HK-2 (cell line): ENCODE results near the gene GAL3ST3.

Experiments used
- DNase-seq: peaks from one replicate; pipeline ENCODE4 v3.0.0-alpha.2; 2018; ENCODE audit not compliant: unreplicated experiment

GAL3ST3 gene

GRCh38 chr11:66069715-66070603 is 21.0 kb upstream of the GAL3ST3 start, which contains the start of gene PACS1:
Gene PACS1, plus strand, starts transcription at chr11:66070272. Its CDS starts 215 bp downstream, at chr11:66070487.
- peak; percentile 53 for DNase-seq

- no peak for DNase-seq
Observed at GRCh38 chr11:66068923-66069714, 20.2 kb upstream of the GAL3ST3 start.

- DNase-seq: peak; percentile 58
Observed at GRCh38 chr11:66068154-66068821, 19.3 kb upstream of the GAL3ST3 start.

- DNase-seq: no peak
Observed at GRCh38 chr11:66067640-66068039, 18.7 kb upstream of the GAL3ST3 start.

GRCh38 chr11:66066751-66067150 is 17.8 kb upstream of the GAL3ST3 start:
- no peak for DNase-seq

- DNase-seq: no peak
Observed at GRCh38 chr11:66064571-66064970, 15.6 kb upstream of the GAL3ST3 start.

GRCh38 chr11:66063900-66064299 is 14.9 kb upstream of the GAL3ST3 start:
- no peak for DNase-seq

- DNase-seq: no peak
Observed at GRCh38 chr11:66062408-66062807, 13.4 kb upstream of the GAL3ST3 start.

GRCh38 chr11:66061268-66061667 is 12.3 kb upstream of the GAL3ST3 start:
- no peak for DNase-seq

- no peak for DNase-seq
Observed at GRCh38 chr11:66059966-66060680, 11.2 kb upstream of the GAL3ST3 start.

GRCh38 chr11:66056501-66056900 is 7.5 kb upstream of the GAL3ST3 start:
- no peak for DNase-seq

- no peak for DNase-seq
Observed at GRCh38 chr11:66055021-66055420, 6.1 kb upstream of the GAL3ST3 start.

- DNase-seq: no peak
Observed at GRCh38 chr11:66052664-66052982, 3.7 kb upstream of the GAL3ST3 start.

GRCh38 chr11:66051766-66052663 is 3.1 kb upstream of the GAL3ST3 start, which contains the start of gene SF3B2:
Gene SF3B2, plus strand, starts transcription at chr11:66052364. Its CDS starts 21 bp downstream, at chr11:66052385.
- DNase-seq: peak; percentile 95

- DNase-seq: no peak
Observed at GRCh38 chr11:66051371-66051765, 2.4 kb upstream of the GAL3ST3 start.

GRCh38 chr11:66050581-66051231 is 1.7 kb upstream of the GAL3ST3 start:
- no peak for DNase-seq

GRCh38 chr11:66047541-66048365 is 1.2 kb downstream of the GAL3ST3 start:
- no peak for DNase-seq

- no peak for DNase-seq
Observed at GRCh38 chr11:66046901-66047300, 2.1 kb downstream of the GAL3ST3 start.

GRCh38 chr11:66045177-66045639 is 3.8 kb downstream of the GAL3ST3 start:
- peak; percentile 47 for DNase-seq
